Common myeloid progenitor, CD34-positive (primary cell): Measurements from ENCODE around the gene DPYD.

ENCODE experiments used
- CTCF ChIA-PET: fragments of 350-600 bp; sonication (Branson Sonifier 250); formaldehyde crosslinking; loops from one replicate; lab custom pipeline; 2021; ENCODE audit warnings: antibody characterized with exemption; lab: Charles Lee
- POLR2A ChIA-PET: fragments of 350-600 bp; sonication (Branson Sonifier 250); formaldehyde crosslinking; loops from one replicate; lab custom pipeline; 2021; ENCODE audit warnings: antibody characterized with exemption; lab: Charles Lee
- DNase-seq, 3 donors: peaks; one replicate each; pipeline versions ENCODE4 v3.0.0 to v3.0.0-alpha.2; 2013
- H3K27ac ChIP-seq, 2 experiments: 1 replicate in 1 of 2; 2 replicates in 1 of 2; pipeline ENCODE4 v1.7.0; 2013; ENCODE audit warnings: inconsistent platforms in 2 of 2, low read length in 2 of 2, mild to moderate bottlenecking in 2 of 2, low read depth in 1 of 2, moderate library complexity in 1 of 2; ENCODE audit not compliant: severe bottlenecking in 2 of 2, insufficient read depth in 1 of 2, poor library complexity in 1 of 2
- H3K27me3 ChIP-seq, 5 experiments: replicated peaks in 2 of 5; 1 replicate in 3 of 5; 2 replicates in 2 of 5; pipeline versions ENCODE4 v1.6.1 to v1.7.0; 2013; ENCODE audit warnings: low read length in 4 of 5, mild to moderate bottlenecking in 2 of 5, moderate library complexity in 2 of 5, inconsistent platforms in 1 of 5; ENCODE audit not compliant: insufficient read depth in 5 of 5, control insufficient read depth in 4 of 5
- H3K36me3 ChIP-seq, 4 experiments: 1 replicate in 2 of 4; 2 replicates in 2 of 4; pipeline versions ENCODE4 v1.6.1 to v1.7.0; 2013; ENCODE audit warnings: low read length in 3 of 4, control low read depth in 1 of 4, mild to moderate bottlenecking in 1 of 4; ENCODE audit not compliant: control insufficient read depth in 4 of 4, insufficient read depth in 4 of 4
- H3K4me1 ChIP-seq, 4 experiments: 1 replicate in 3 of 4; 2 replicates in 1 of 4; pipeline versions ENCODE4 v1.6.1 to v1.7.1; 2013; ENCODE audit warnings: low read length in 3 of 4, mild to moderate bottlenecking in 3 of 4, control low read depth in 1 of 4, inconsistent platforms in 1 of 4, moderate library complexity in 1 of 4; ENCODE audit not compliant: control insufficient read depth in 4 of 4, insufficient read depth in 4 of 4; ENCODE audit errors: control extremely low read depth in 1 of 4
- H3K4me3 ChIP-seq, 7 experiments: 1 replicate in 4 of 7; 2 replicates in 3 of 7; pipeline versions ENCODE4 v1.5.1 to v1.7.0; 2013; ENCODE audit warnings: mild to moderate bottlenecking in 7 of 7, low read length in 6 of 7, moderate library complexity in 6 of 7, inconsistent platforms in 2 of 7, low read depth in 2 of 7, control low read depth in 1 of 7; ENCODE audit not compliant: insufficient read depth in 4 of 7, control insufficient read depth in 1 of 7; ENCODE audit errors: extremely low read depth in 1 of 7
- H3K9me3 ChIP-seq, 5 experiments: 1 replicate in 4 of 5; 2 replicates in 1 of 5; pipeline versions ENCODE4 v1.6.1 to v1.7.1; 2013; ENCODE audit warnings: low read length in 4 of 5, mild to moderate bottlenecking in 2 of 5, inconsistent platforms in 1 of 5, low read depth in 1 of 5, moderate library complexity in 1 of 5; ENCODE audit not compliant: control insufficient read depth in 4 of 5, insufficient read depth in 2 of 5; ENCODE audit errors: control extremely low read depth in 1 of 5
- WGBS: methylation state at CpG from one replicate; pipeline ENCODE4 v1.1.5; 2013; ENCODE audit not compliant: insufficient coverage; 5-methylcytosine and 5-hydroxymethylcytosine counted together

The DPYD gene

DNA sequence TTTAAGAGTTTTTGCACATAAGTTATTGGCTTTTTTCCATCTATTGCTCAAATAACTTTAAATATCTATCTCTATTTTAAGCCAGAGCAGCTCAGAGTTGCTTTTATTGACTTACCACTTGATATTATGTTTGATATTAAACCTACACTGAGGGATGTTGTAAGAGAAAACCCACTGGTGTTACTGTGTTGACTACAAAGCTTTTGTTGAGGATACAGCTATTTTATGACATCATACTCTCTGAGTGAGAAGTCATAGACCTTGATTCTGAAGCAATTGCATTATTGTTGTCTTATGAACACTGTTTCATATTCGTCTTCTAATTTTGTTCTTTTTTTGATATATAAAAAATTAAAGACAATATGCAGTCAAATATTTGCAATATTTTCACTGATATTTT lies 638.9 kb downstream of the DPYD start:
- ChIA-PET CTCF (no interaction called here), POLR2A (no interaction called here)
- DNase-seq = no peak
- Histone ChIP-seq H3K36me3 (peaks cover 0 to 2% (median 0%) of the 10 kb centered on the region in 4 experiments), H3K9me3 (peaks cover 0 to 11% (median 0%) of the 10 kb centered on the region in 5 experiments), H3K4me3 (no peak overlapping the region), H3K4me1 (no peaks in the 10 kb centered on the region), H3K27me3 (no peaks in the 10 kb centered on the region), H3K27ac (no peak overlapping the region)
- WGBS = no CpG with 5 or more reads among the region's 1 CpG

DNA sequence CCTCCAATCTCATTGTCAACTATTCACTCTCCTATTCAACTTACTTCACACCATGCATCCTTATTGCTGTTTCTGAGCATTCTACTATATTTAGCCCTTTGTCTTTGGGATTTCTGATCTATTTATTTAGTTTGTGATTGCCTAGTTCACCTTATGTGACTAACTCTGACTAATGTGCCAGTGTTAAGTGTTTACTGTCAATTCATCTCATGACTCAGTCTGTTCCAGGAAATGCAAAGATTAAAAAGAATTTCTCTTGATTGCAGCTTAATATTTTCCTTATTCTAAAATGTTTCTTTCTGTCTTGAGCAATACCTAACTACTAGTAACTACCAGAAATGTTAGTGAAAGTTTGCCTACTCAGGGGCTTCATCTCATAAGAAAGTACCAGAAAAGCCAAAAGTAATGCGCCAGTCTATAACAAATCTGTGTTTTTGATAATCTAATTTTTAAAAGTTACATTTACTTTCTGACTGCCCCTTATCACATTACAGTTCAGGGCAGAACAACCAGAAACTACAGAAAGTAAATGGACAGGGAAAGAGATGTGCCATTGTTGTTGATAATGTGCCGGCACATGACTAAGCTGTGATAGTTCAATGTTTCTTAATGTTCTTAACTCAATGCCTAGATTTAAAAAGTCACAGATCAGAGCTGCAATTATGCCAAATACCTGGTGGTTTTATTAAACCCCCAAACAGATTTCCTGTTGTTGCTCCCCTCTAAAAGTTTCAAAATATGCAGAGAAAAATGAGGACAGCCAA lies 642.8 kb downstream of the DPYD start:
- Histone ChIP-seq H3K4me3 (no peak overlapping the region), H3K27me3 (no peaks in the 10 kb centered on the region), H3K9me3 (peaks cover 0 to 2% (median 0%) of the 10 kb centered on the region in 5 experiments), H3K36me3 (peaks cover 0 to 4% (median 1%) of the 10 kb centered on the region in 4 experiments), H3K4me1 (no peaks in the 10 kb centered on the region), H3K27ac (no peak overlapping the region)
- WGBS = 100% methylated on average over 1 of the region's 2 CpGs
- POLR2A ChIA-PET = no interaction called here
- DNase-seq = no peak
- CTCF ChIA-PET = interaction anchor here (0.7 to 1.2 kb wide), 2 partner anchors 22 to 93 kb away, joined by 3 to 5 read pairs; no protein-coding TSS in a partner anchor

DNA sequence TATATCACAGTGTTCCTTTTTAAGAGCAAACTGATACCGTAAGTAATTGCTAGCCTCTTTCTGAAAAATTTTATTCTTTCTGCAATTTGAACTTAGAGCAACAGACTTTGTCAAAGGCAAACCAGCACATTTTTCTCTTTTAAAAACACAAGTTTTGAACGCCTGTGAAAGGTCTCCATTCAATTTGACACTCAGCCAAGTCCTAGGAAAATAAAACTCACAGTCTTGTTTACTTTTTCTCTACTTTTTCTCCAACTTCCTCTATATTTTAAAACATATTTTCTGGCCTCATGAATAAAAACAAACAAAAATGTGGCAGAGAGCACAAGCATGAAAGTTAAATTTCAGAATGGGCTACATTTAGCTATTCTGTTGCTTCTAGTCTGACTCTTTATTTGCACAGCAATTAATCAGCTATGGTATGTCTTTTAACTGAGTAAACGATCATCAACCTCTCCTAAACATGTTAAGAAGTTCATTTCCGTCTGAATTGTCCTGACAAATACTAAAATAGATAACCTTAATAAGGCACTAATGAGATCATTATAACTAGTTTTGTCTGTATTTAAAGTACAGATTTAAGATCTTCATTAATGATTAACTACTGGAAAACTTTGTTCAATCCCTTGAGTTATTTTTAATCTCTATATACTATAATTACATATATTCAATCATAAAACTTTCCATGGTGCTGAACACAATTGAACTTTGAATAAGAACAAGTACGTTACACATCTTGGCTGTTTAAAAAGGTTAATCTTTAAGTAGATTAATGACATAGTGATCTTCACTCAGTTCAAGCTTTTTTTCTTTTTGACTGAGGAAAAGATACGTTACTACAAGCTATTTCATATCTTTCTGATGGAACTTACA lies 648.7 kb downstream of the DPYD start:
- POLR2A ChIA-PET = no interaction called here
- H3K27me3 ChIP-seq = no peaks in the 10 kb centered on the region
- no peak overlapping the region for H3K27ac ChIP-seq
- 93% methylated on average over 2 of the region's 6 CpGs for WGBS
- H3K4me1 ChIP-seq = no peaks in the 10 kb centered on the region
- no peak overlapping the region for H3K4me3 ChIP-seq
- CTCF ChIA-PET = no interaction called here
- peaks cover 0 to 4% (median 0%) of the 10 kb centered on the region in 4 experiments for H3K36me3 ChIP-seq
- no peak for DNase-seq
- H3K9me3 ChIP-seq = peaks cover 0 to 2% (median 0%) of the 10 kb centered on the region in 5 experiments

DNA sequence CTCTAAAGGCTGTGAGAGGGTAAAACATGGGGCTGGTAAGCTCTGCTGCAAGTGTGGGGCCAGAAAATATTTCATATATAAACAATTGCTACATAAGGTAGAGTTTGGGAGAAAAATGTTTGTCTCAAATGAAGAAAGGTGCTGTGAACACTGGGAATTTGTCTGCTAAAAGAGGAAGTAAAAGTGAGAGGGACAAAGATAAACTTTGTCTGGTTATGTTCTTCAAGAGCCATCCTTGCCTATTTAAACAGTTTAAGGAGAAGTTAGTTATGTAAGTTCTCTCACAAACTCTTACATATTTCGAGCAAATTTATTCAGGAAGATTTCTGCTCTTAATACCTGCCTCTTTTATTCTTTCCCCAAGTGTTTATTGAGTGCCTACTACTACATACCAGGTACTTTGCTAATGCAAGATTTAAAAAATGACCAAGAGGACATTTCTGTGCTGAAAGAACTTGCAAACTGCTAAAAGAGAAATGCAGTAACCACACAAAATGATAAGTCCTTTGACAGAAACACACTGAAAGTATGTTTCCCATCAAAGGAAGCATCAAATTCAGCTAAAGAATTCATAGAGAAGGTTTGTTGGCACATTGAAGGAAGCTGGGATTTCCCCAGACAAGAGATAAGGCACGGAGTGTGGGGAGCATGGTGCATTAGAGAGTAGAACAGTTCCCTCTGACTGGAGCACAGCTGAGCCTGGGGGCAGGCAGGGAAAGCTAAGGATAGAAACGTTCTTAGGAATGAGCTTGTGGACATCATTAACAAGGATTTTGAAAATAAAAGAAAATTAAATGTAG lies 650.1 kb downstream of the DPYD start:
- H3K36me3 ChIP-seq = peaks cover 0 to 4% (median 0%) of the 10 kb centered on the region in 4 experiments
- no peaks in the 10 kb centered on the region for H3K27me3 ChIP-seq
- POLR2A ChIA-PET = no interaction called here
- peak in 2 of 3 donors; percentile 8 to 18 for DNase-seq
- no peaks in the 10 kb centered on the region for H3K4me1 ChIP-seq
- H3K27ac ChIP-seq = no peak overlapping the region
- H3K9me3 ChIP-seq = peaks cover 0 to 2% (median 0%) of the 10 kb centered on the region in 5 experiments
- CTCF ChIA-PET = no interaction called here
- peak overlapping the region in 1 of 7 experiments; percentile 7 for H3K4me3 ChIP-seq
- 75% methylated on average over 2 of the region's 3 CpGs for WGBS

DNA sequence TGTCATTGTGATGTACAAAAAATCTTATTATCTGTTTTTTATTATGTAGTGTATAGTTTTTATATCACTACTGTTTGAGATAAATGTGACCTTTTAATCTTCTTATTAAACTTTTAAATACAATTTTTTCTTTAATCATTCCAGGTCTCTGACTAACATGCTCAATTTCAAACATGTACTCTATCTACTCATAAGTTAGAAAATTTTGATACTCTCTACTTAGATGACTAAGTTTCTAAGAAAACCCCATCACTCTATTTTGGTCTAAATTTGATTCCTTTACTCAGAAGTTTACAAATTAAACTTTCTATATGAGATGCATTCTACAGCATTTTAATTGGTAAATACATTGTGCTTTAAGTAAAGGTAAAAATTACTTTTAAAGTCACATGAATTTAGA lies 655.2 kb downstream of the DPYD start:
- H3K36me3 ChIP-seq = no peaks in the 10 kb centered on the region
- H3K9me3 ChIP-seq = peaks cover 0 to 2% (median 0%) of the 10 kb centered on the region in 5 experiments
- POLR2A ChIA-PET = no interaction called here
- H3K4me1 ChIP-seq = no peaks in the 10 kb centered on the region
- H3K4me3 ChIP-seq = no peak overlapping the region
- DNase-seq = no peak
- H3K27ac ChIP-seq = no peak overlapping the region
- H3K27me3 ChIP-seq = no peaks in the 10 kb centered on the region
- CTCF ChIA-PET = no interaction called here

DNA sequence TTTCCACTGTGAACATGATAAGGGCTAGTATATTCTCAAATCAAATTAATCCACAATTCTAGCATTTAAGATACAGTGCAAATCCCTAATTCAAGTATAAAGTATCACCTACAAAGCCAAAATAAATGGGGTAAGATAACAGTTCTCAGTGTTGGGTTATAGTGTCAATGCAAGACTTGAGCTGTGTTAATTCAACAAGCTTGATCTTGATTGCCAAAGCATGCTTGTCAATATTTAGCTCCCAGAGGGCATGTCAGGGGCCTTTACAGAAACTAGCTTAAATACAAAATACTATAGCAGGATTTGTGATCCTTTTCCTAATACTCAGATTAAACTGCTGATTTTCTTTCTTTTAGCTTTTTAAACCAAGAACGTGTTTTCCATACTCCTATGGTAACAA lies 658.0 kb downstream of the DPYD start:
- CTCF ChIA-PET = no interaction called here

More for the DNA sequence above, 658.0 kb downstream of the DPYD start:
- Histone ChIP-seq H3K4me1 (no peaks in the 10 kb centered on the region), H3K36me3 (peaks cover 0 to 2% (median 0%) of the 10 kb centered on the region in 4 experiments), H3K27ac (no peak overlapping the region), H3K27me3 (no peaks in the 10 kb centered on the region), H3K9me3 (peaks cover 0 to 2% (median 0%) of the 10 kb centered on the region in 5 experiments), H3K4me3 (no peak overlapping the region)
- no CpG with 5 or more reads among the region's 1 CpG for WGBS
- POLR2A ChIA-PET = interaction anchor here (0.6 kb wide), 1 partner anchor 59 kb away, joined by 4 read pairs; no protein-coding TSS in a partner anchor
- no peak for DNase-seq
